GM18517 (cell line): ENCODE results near the gene CNOT8.
"Not testable (repeated sequence)": the region's sequence is repeated elsewhere in the genome, so short reads cannot be mapped to it uniquely, and the experiment has no call there.

ENCODE experiments used
- ATAC-seq: cut with Tn5 transposase; IDR thresholded peaks from one replicate; pipeline ENCODE4 v1.9.1; 2021; ENCODE audit warnings: mild to moderate bottlenecking, moderate library complexity; ENCODE audit not compliant: unreplicated experiment

CNOT8 gene

DNA sequence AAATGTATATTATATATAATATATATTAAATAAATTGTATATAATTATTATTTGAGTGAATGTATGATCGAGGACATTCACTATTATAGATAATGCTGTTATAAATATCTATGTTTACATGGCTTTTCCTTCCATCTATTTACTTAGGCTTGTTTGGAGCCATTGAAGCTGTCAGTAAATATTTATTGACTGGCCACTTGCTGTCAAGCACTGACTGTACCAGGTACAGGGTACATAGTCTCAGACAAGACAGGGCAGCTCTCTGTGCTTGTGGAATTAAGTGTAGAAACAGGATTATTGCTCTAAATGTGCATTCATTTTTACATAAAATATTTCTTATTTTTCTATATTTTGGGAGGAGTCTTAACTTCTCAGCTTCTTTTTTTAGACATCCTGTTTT is 24.4 kb upstream of the CNOT8 start:
- ATAC-seq = no peak

DNA sequence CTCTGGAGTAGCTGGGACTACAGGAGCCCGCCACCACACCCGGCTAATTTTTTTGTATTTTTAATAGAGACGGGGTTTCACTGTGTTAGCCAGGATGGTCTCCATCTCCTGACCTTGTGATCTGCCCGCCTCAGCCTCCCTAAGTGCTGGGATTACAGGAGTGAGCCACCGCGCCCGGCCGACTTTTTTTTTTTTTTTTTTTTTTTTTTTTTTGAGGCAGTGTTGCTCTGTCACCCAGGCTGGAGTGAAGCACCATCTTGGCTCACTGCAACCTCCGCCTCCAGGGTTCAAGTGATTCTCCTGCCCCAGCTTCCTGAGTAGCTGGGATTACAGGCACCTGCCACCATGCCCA is 22.8 kb upstream of the CNOT8 start:
- not testable (repeated sequence) for ATAC-seq

DNA sequence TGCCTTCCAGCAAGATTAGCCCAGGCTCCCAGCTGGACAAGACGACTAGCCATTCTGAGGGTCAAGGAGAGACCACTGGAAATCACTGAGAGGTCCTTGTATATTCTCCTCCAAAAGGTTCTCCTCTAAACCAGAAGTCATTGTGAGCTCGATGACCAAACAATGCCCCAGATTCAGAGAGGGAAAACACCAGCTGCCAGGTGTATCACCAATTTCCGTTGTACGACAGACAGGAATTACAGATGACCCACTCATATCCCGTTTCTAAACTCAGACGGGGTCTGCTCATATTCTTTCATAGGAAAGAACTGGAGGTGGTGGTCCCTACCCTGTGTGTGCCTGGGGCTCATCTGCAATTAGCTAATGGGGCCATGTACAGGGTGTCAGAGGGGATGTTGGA is 22.2 kb upstream of the CNOT8 start:
- no peak for ATAC-seq

DNA sequence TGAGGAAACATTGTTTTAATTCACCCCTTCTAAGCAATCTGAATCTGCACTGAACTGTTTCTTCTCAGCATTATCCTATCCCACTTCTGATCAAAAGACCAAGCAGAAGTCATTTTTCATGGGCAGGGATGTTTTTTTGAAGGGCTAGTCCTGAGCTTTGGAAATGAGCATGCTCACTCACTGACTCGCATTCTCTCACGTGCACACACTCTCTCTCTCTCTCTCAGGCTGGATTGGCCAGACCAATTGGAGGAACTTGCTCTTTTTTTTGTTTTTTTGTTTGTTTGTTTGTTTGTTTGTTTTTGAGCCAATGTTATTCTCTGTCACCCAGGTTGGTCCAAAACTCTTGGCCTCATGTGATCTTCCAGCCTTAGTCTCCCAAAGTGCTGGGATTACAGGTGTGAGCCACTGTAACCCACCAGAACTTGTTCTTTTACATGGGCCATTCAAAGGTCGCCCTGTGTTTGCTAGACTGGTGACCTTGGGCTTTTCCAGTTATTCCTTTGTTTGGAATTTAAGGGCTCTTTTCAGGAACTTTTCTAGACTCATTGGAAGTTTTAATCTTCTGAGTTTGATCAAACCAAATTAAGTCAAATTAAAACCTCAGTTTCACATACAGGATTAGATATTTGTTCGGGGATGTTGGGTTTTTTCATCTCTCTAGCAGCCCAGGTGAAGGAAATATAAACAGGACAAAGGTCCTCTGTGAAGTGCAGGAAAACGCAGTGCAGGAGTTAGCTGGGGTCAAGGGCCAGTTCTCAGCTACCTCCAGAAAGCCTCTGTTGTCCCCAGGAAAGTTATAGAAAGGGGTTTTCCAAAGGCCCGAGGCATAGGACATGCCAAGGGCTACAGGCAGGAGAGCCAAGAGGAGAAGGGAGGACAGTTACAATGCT is 21.2 kb upstream of the CNOT8 start:
- no peak for ATAC-seq

DNA sequence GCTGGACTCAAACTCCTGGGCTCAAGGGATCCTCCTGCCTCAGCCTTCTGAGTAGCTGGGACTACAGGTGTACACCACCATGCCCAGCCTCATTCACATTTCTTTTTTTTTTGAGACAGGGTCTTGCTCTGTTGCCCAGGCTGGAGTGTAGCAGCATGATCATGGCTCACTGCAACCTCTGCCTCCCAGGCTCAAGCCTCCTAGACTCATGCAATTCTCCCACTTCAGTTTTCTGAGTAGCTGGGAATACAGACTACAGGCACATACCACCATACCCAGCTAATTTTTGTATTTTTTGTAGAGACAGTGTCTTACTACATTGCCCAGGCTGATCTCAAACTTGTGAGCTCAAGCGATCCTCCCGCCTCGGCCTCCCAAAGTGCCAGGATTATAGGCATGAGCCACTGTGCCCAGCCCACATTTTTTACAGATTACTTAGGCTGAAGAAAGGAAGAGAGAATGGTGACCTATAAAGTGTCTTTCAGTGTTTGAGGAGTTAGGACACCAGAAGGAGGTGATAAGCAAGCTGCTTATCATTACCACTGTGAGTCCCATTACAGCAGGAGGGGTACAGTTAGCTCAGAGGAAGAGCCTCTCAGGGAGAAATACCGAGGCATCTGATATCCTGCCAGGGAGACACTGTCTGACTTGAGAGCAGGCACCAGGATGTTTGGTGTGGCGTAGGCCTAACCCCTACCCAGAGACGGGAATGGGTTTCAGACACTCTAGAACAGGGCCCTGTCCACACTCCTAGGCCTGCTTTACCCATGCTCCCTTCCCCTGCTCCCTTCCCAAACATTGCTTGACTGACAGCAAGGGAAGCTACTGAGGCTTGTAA is 17.8 kb upstream of the CNOT8 start:
- no peak for ATAC-seq

DNA sequence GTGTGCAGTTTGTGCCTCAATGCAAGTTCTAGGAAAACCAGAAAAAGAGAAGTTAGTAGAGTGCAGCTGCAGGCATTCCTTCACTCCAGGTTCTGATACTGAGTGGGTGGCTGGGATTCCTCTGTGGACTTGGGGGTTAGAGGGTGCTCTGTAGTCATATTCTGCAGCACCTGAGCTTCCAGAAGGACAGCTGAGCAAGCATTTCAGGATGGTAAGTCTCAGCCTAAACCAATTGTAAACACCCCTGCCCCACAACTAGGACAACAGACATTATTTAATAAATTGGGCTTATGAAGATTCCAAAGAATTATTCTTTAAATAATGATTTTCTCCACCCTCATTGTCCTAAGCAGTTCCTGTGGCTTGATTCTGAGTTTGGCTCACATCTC is 17.2 kb upstream of the CNOT8 start:
- ATAC-seq = no peak

DNA sequence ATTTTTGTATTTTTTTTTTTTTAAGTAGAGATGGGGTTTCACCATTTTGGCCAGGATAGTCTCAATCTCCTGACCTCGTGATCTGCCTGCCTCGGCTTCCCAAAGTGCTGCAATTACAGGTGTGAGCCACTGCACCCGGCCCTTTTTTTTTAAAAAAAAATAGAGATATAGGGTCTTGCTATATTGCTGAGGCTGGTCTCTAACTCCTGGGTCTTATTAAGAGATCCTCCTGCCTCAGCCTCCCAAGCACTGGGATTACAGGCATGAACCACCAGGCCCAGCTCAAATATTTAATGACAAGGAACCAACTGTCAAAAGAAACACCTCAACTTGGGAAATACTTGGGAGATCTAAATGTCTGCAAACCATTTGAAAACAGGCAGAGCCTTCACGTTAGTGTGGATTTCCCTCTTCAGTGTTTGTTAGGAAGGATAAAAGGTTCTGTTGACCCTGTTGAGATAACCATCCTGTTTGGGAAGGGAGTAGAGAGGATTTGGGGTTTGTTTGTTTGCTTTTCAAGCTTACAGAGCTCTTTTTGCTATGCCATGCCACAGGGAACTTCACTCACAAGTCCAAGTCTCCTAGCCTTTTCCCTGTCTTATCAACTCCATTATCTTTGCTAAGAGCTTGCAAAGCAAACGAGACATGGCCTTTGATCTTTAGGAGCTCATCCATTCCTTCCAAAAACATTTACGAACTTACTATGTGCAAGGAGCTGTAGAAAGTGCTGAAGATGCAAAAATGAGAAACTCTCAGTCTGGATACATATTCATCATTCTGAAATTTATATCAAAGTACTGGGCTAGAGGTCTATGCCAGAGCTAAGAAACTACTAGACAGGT is 15.5 kb upstream of the CNOT8 start:
- ATAC-seq = no peak

DNA sequence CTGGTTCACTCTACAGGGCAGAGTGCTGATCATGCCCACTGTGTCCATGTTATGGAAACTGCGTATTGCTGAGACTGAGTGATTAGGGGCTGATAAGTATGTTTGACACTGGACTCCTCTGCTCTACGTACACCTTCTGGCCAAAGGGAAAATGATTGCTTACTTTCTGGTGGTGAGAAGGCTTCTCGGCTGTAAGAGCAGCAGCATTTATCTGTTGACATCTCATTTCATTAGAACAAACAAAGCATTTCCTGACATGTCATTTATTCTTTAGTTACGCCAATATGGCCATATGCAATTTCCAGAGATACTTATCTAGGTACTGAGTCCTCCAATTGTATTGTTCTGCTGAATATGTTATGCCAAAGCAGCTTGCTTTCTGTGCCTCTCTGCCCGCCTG is 13.6 kb upstream of the CNOT8 start:
- no peak for ATAC-seq

DNA sequence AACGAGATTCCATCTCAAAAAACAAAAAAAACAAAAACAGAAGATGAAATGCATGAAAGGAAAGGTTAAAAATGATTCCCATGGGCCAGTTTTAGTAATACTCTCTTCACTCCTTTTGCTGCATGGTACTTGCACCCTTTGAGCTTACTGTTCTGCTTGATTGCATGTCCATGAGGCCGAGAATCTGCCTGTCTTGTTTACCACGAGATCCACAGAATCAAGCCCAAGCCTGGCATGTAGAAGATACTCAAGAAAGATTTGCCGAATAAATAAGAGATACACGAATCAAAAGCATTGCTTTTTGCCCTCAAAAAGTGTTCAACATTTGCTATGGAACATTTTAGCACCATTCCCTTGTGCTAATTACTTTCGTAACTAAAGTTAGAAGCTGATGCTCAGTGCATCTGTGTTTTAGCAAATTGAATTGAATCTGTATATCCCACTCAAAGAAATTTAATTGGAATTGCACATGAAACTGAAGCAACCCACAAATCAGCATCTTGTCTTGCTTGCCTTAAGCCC is 9.1 kb upstream of the CNOT8 start:
- no peak for ATAC-seq

DNA sequence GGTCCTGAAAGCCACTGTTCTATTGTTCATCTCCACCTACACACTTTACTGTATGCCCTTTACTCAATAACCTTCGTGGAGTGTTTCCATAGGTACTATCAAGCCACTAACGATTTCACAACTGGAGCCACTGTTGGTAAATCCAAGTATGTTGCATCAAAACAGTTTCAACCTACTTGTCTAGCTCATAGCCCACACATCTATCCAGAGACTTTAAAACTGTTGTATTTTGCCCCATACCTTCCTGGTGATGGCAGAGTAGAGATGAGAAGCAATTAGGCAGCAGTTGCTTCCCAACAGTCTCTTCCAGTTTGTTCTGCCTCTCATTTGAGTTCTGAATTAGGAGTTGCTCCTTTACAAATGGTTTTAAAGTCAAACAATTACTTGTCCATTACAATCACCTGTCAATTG is 8.6 kb upstream of the CNOT8 start:
- ATAC-seq = no peak

DNA sequence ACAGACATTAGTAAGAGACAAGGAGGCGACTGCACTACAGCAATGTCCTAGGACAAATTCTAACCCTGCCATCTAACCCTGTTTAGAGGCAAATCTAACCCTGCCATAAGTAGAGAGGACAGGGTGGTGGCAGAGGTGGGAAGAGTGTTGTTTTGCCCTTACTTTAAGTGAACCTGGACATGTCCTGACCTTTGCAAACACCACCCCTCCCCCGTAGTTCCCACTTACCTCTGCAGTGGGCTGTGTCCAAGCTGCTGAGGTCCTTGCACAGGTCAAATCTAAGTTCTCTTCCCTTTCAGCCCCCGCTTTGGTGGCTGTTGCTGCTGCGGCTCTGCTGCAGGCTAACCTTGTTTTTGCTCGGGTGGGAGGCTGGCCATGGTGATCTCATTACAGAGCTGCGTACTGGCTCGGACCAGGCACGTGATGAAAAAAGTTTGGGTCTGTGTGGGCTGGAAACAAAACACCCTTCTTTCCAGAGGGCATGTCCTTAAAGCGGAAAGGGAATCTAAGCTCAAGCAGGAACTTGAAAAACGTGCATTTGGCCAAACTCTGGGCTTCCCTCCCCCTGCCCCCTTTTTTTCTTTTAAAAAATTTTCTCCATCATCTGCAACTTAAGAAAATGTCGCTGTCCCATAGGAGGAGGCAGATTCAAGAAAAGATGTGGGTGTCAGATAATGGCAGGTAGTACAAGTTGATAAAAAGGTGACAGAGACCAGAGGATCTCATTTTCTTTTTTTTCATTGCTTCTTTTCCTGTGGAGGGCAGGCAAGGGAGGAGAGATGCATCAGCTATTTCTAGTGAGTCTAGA is 8.0 kb upstream of the CNOT8 start, which contains the start of gene FAXDC2:
Gene FAXDC2 (minus strand): TSS at position 349 of the 808 bp plus-strand sequence. CDS start 12,425 bp downstream, outside the sequence.
- ATAC-seq = no peak

DNA sequence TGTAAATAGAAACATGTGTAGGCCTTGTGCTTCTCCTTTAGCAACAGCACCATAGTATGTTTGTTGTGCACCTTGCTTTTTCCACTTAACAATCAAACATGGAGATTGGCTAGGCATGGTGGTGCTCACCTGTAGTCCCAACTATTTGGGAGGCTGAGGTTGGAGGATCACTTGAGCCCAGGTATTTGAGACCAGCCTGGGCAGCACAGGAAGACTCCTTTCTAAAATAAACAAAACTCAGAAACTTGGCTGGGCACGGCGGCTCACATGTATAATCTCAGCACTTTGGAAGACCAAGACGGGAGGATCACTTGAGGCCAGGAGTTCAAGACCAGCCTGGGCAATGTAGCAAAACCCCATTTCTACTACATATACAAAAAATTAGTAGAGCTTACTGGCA is 7.1 kb upstream of the CNOT8 start:
- ATAC-seq = no peak

DNA sequence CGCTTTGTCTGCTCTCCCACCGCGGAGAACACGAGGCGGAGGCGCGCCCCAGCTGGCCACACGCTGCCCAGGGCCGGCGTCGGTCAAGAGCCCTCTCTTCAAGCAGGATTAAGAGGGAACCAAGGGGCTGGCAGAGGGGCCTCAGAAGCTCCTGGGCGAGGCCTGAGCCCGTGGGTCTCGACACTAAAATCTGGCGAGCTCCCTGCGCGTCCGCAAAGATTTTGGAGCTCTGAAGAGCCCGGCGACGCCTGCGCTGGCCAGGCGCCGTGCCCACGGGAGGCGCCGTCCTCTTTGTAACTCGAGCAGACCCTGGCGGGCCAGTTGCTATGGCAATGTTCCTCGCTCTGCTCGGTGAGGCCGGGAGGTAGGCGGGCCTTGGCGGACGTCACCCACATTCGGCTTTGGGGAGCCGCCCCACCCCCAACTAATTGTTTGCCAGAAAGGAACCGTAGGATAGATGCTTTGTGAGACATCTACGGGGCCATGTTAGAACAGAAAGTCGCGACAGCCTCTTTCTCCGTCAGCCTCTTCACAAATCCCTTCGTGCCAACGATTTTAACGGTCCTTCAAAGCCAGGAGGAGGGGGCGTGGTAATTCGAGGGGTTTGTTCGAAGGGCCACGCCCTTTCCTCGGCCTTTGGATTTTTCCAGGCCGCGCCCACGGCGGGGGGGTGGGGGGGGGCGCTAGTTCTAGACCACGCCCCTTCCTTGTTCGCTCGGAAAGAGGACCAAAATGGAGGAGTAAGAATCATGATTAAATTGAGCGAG is 714 bp upstream of the CNOT8 start:
- peak; percentile 69 for ATAC-seq

DNA sequence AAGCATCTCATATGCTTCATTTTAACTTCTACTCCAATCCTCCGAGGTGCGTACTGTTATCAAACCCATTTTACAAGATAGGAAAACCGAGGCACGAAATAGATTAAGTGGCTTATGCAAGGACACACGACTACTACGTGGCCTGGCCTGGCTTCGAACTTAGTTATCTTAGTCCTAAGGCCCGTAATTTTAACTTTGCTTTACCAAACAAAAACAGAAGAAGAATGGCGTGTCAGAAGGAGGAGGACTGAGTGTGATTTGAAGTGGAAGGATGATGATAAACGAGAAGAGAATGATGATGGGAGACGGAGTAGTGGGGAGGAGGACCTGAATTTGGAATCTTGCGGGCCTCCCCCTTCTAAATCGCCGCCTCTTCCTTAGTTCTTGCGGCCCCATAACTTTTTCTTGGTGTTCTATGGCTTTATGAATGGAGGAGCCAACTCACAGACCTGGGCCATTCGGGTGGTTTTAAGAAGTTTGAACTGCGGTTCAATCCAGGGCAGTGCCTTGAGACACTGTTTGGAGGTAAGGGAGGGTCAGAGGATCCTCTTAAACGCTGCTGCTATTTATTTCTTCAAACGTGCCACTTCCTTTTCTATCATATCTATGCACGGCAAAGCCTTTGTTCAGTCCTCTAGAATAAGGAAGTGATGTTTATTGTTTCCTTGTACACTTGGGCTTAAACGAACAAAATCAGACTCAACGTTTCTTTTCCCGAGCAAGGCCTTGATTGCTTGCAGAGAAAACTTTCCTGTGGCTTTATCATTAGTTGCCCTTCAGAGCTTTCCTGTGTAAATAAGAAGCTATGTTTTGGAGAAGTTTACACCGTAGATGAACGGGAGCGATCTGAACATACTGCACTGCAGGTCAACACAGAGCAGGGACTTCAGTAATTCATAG is 795 bp downstream of the CNOT8 start:
- ATAC-seq = peak; percentile 19

DNA sequence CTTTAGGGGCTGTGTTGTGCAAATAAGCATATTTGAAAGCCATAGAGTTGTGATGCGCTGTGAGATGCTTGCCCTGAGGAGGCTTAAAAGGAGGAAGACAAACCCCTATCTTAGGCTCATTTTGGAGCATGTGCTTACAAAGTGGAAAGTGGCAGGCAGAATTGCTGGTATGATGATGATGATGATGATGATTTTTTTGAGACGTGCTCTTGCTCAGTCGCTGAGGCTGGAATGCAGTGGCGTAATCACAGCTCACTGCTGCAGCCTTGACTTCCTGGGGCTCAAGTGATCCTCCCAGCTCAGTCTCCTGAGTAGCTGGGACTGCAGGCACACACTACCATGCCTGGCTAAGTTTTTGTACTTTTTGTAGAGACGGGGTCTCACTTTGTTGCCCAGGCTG is 1.7 kb downstream of the CNOT8 start:
- ATAC-seq = no peak

DNA sequence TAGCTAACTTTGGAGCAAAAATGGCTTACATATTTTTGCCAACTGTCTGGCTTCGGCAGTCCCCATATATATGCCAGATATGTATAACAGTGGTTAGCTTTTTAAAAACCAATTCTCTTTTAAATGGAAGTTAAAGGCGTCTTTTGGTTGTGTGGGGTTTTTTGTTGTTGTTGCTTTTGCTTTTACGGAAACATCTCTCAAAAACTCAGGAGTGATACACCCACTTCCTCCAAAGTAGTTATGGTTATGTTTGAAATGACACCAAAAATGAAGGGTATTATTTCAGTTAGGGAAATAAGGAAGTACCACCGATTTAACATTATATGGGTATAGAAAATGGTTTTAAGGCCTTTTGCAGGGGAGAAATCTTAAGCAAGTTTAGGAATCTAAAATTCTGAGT is 2.3 kb downstream of the CNOT8 start:
- no peak for ATAC-seq

DNA sequence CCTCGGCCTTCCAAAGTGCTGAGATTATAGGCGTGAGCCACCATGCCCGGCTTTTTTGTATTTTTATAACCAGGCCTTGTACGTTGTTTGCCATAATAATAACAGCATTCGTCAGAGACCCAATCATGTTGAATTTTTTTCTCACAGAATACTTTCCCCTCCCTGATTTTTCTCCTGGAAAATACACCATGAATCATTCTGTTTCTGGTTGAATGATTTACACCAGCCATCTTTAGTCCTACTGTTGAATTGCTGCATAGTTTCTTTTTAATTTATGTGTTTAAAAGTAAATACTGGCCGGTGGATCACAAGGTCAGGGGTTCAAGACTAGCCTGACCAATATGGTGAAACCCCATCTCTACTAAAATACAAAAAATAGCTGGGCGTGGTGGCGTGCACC is 3.5 kb downstream of the CNOT8 start:
- no peak for ATAC-seq

DNA sequence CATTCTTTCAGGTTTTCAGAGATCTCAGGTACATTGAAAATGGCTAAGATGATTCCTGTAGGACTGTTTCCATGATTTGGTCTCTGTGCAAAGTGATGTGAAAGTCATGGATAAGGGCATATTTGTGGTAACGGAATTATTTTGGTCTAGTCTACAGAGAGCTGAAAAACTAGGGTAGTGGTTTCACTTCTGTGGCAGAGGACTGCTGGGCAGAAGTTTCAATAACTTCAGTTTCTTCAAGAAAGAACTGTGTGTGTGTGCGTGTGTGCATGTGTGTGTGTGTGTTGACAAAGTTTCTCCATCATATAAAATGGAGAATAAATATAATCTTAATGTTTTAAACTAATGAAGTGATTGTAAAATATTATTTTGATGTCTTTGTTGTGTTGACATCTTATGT is 4.3 kb downstream of the CNOT8 start:
- no peak for ATAC-seq
